IMR-90 (cell line): Measurements from ENCODE around the gene TNKS1BP1. TPM values are rescaled to one million over a fixed set of nuclear protein-coding genes. Genes with fewer than 3 reads are reported as not detected.

Experiments
- ATAC-seq: fragments of 200-7000 bp; cut with Tn5 transposase; 2 replicates; pipeline ENCODE4 v1.9.1; 2020; ENCODE audit warnings: low read depth, mild to moderate bottlenecking, moderate library complexity
- BruUV-seq: library from RNA; stranded (reverse); fragments of 400-500 nt; replicated peaks from 2 replicates; lab custom pipeline; 2021; lab: Mats Ljungman, UMichigan
- CTCF ChIA-PET: fragments of 300-600 bp; formaldehyde crosslinking; extraction: SDS; loops from one replicate; lab custom pipeline; 2021; ENCODE audit warnings: antibody characterized with exemption; lab: Yijun Ruan, JAX
- POLR2A ChIA-PET: fragments of 300-600 bp; sonication (Branson Sonifier 250); formaldehyde crosslinking; loops from one replicate; lab custom pipeline; 2022; ENCODE audit warnings: antibody characterized with exemption; ENCODE audit not compliant: unreplicated experiment; lab: Charles Lee
- DNase-seq: peaks from one replicate; pipeline ENCODE4 v3.0.0; 2013
- H2AFZ ChIP-seq: replicated peaks from 2 replicates; pipeline ENCODE3; 2013; ENCODE audit warnings: low read length, mild to moderate bottlenecking; ENCODE audit not compliant: poor library complexity
- H2AK5ac ChIP-seq: 2 replicates; pipeline ENCODE4 v1.6.1; 2013; ENCODE audit warnings: low read depth, low read length, inconsistent platforms
- H2AK9ac ChIP-seq: replicated peaks from 2 replicates; pipeline ENCODE3; 2013; ENCODE audit warnings: mild to moderate bottlenecking, low read depth, low read length, moderate library complexity; ENCODE audit not compliant: poor library complexity
- H2BK120ac ChIP-seq: 2 replicates; pipeline ENCODE4 v1.6.1; 2013; ENCODE audit warnings: low read depth, low read length, inconsistent platforms
- H2BK15ac ChIP-seq: 3 replicates; pipeline ENCODE4 v1.6.1; 2013; ENCODE audit warnings: low read depth, low read length, inconsistent platforms
- H2BK20ac ChIP-seq: 2 replicates; pipeline ENCODE4 v1.6.1; 2013; ENCODE audit warnings: low read depth, mild to moderate bottlenecking, inconsistent platforms, low read length, moderate library complexity
- H2BK5ac ChIP-seq: 2 replicates; pipeline ENCODE4 v1.6.1; 2013; ENCODE audit warnings: mild to moderate bottlenecking, low read depth, low read length, inconsistent platforms; ENCODE audit not compliant: poor library complexity, severe bottlenecking
- H3K14ac ChIP-seq: replicated peaks from 2 replicates; pipeline ENCODE4 v1.6.1; 2013; ENCODE audit warnings: low read depth, low read length, inconsistent platforms
- H3K18ac ChIP-seq: 2 replicates; pipeline ENCODE4 v1.6.1; 2013; ENCODE audit warnings: low read depth, low read length, control low read depth
- H3K23ac ChIP-seq: 2 replicates; pipeline ENCODE4 v1.6.1; 2013; ENCODE audit warnings: low read depth, low read length, inconsistent platforms
- H3K27ac ChIP-seq: 2 replicates; pipeline ENCODE4 v1.5.1; 2013; ENCODE audit warnings: mild to moderate bottlenecking, control low read depth, low read length; ENCODE audit not compliant: insufficient read depth
- H3K27me3 ChIP-seq: 2 replicates; pipeline ENCODE4 v1.6.1; 2013; ENCODE audit warnings: low read length; ENCODE audit not compliant: control insufficient read depth, insufficient read depth
- H3K36me3 ChIP-seq: 2 replicates; pipeline ENCODE4 v1.6.1; 2013; ENCODE audit warnings: low read length, mixed read lengths; ENCODE audit not compliant: control insufficient read depth, insufficient read depth
- H3K4ac ChIP-seq: 2 replicates; pipeline ENCODE4 v1.6.1; 2013; ENCODE audit warnings: low read depth, low read length, inconsistent platforms
- H3K4me1 ChIP-seq: 2 replicates; pipeline ENCODE4 v1.6.1; 2013; ENCODE audit warnings: low read length, mixed read lengths; ENCODE audit not compliant: control insufficient read depth, insufficient read depth
- H3K4me2 ChIP-seq: 2 replicates; pipeline ENCODE4 v1.6.1; 2013; ENCODE audit warnings: low read depth, mild to moderate bottlenecking, control low read depth, low read length, moderate library complexity
- H3K4me3 ChIP-seq: 2 replicates; pipeline ENCODE4 v1.5.1; 2013; ENCODE audit warnings: low read depth, mild to moderate bottlenecking, control low read depth, low read length, moderate library complexity; ENCODE audit not compliant: insufficient read depth
- H3K56ac ChIP-seq: 2 replicates; pipeline ENCODE4 v1.6.1; 2013; ENCODE audit warnings: low read length, inconsistent platforms; ENCODE audit not compliant: insufficient read depth; ENCODE audit errors: extremely low read depth
- H3K79me1 ChIP-seq, 2 experiments: 2 replicates each; pipeline ENCODE4 v1.6.1; 2013; ENCODE audit warnings: low read length in 2 of 2, inconsistent platforms in 1 of 2, low read depth in 1 of 2
- H3K9ac ChIP-seq: 2 replicates; pipeline ENCODE4 v1.6.1; 2013; ENCODE audit warnings: low read depth, low read length, control low read depth
- H3K9me1 ChIP-seq: 2 replicates; pipeline ENCODE4 v1.6.1; 2013; ENCODE audit warnings: low read length, inconsistent platforms; ENCODE audit not compliant: insufficient read depth
- H3K9me3 ChIP-seq: 2 replicates; pipeline ENCODE4 v1.6.1; 2013; ENCODE audit warnings: low read length; ENCODE audit not compliant: control insufficient read depth, insufficient read depth
- H4K20me1 ChIP-seq: 2 replicates; pipeline ENCODE4 v1.6.1; 2013; ENCODE audit warnings: low read length, inconsistent platforms; ENCODE audit not compliant: insufficient read depth
- H4K5ac ChIP-seq: 2 replicates; pipeline ENCODE4 v1.6.1; 2013; ENCODE audit warnings: mild to moderate bottlenecking, low read depth, low read length, control low read depth
- H4K8ac ChIP-seq, 2 experiments: 2 replicates each; pipeline ENCODE4 v1.6.1; 2013; ENCODE audit warnings: low read depth in 2 of 2, low read length in 2 of 2, control low read depth in 1 of 2, inconsistent platforms in 1 of 2
- H4K91ac ChIP-seq: 2 replicates; pipeline ENCODE4 v1.6.1; 2013; ENCODE audit warnings: low read depth, low read length, inconsistent platforms; ENCODE audit not compliant: insufficient read depth
- BHLHE40 ChIP-seq: fragments of 150-350 bp; IDR thresholded peaks from 2 replicates; pipeline ENCODE4 v1.6.1; 2016; ENCODE audit warnings: mild to moderate bottlenecking, low read depth, low read length
- CEBPB ChIP-seq: IDR thresholded peaks from 2 replicates; pipeline ENCODE4 v1.6.1; 2012; ENCODE audit warnings: low read depth, low read length, improper control_type of control experiment
- FOS ChIP-seq: fragments of 150-350 bp; IDR thresholded peaks from 2 replicates; pipeline ENCODE4 v1.6.1; 2016; ENCODE audit warnings: low read depth, low read length
- MAFK ChIP-seq: IDR thresholded peaks from 2 replicates; pipeline ENCODE4 v1.6.1; 2012; ENCODE audit warnings: low read depth, low read length, improper control_type of control experiment
- MAZ ChIP-seq: IDR thresholded peaks from 2 replicates; pipeline ENCODE4 v1.6.1; 2012; ENCODE audit warnings: low read depth, mild to moderate bottlenecking, low read length, improper control_type of control experiment, moderate library complexity, borderline replicate concordance
- MXI1 ChIP-seq: IDR thresholded peaks from 2 replicates; pipeline ENCODE4 v1.6.1; 2012; ENCODE audit warnings: low read depth, mild to moderate bottlenecking, low read length, moderate library complexity, borderline replicate concordance
- NFE2L2 ChIP-seq: fragments of 150-350 bp; IDR thresholded peaks from 2 replicates; pipeline ENCODE4 v1.6.1; 2016; ENCODE audit warnings: low read depth, mild to moderate bottlenecking, low read length
- RAD21 ChIP-seq: IDR thresholded peaks from 2 replicates; pipeline ENCODE4 v1.6.1; 2012; ENCODE audit warnings: low read length, improper control_type of control experiment
- RCOR1 ChIP-seq: IDR thresholded peaks from 2 replicates; pipeline ENCODE4 v1.6.1; 2012; ENCODE audit warnings: mild to moderate bottlenecking, low read length, improper control_type of control experiment; ENCODE audit not compliant: insufficient replicate concordance
- RFX5 ChIP-seq: IDR thresholded peaks from 2 replicates; pipeline ENCODE4 v1.8.0; 2012; ENCODE audit warnings: low read depth, mild to moderate bottlenecking, low read length, moderate library complexity
- SMC3 ChIP-seq: fragments of 150-350 bp; IDR thresholded peaks from 2 replicates; pipeline ENCODE4 v1.6.1; 2016; ENCODE audit warnings: low read depth, mild to moderate bottlenecking, antibody characterized with exemption, low read length, moderate library complexity
- WGBS, 2 experiments: methylation state at CpG; one replicate each; pipeline versions ENCODE4 v1.1.5 to v1.1.7; 2013; ENCODE audit warnings: missing lambda C conversion rate in 2 of 2; ENCODE audit not compliant: insufficient read length in 1 of 2; ENCODE audit errors: extremely low coverage in 2 of 2; 5-methylcytosine and 5-hydroxymethylcytosine counted together
- dilution Hi-C: fragments of 300-500 bp; cut with HindIII; formaldehyde crosslinking; loops from one replicate; pipeline ENCODE4 v1.14.3; 2018; ENCODE audit warnings: low sequenced_read_pairs; ENCODE audit not compliant: unreplicated experiment
- in situ Hi-C: fragments of 300-500 bp; cut with MboI; formaldehyde crosslinking; loops from 3 replicates; pipeline ENCODE4 v1.14.3; 2019; ENCODE audit warnings: low sequenced_read_pairs, inconsistent platforms, mixed read lengths
- intact Hi-C: fragments of 100-400 bp; cut with micrococcal nuclease; formaldehyde crosslinking; loops from 2 replicates; pipeline ENCODE4 v1.10.0; 2022
- polyA plus RNA-seq, 3 experiments: library from polyadenylated mRNA; depleted of rRNA; stranded (reverse); fragments of >200 nt; gene quantifications; 2 replicates each; pipeline ENCODE4 v1.2.3, GENCODE V29; 2012; ENCODE audit warnings: low replicate concordance in 1 of 3
- total RNA-seq: library from RNA; depleted of rRNA; stranded (reverse); fragments of >200 nt; gene quantifications from 2 replicates; pipeline ENCODE4 v1.2.3, GENCODE V29; 2012
- TF ChIP-seq, protein P1 (sequence below): fragments of 150-350 bp; IDR thresholded peaks from 2 replicates; pipeline ENCODE4 v1.6.1; 2017; ENCODE audit warnings: mild to moderate bottlenecking, antibody characterized with exemption, low read length, low read depth
- TF ChIP-seq, protein P2 (sequence below): fragments of 150-350 bp; IDR thresholded peaks from 2 replicates; pipeline ENCODE4 v1.6.1; 2016; ENCODE audit warnings: low read depth, mild to moderate bottlenecking, low read length, moderate library complexity, borderline replicate concordance

TNKS1BP1 gene
- total and polyA plus RNA-seq, 2 of the 4 experiments (the other 2 are of a cell fraction) = 31.7 to 71.4 TPM

DNA sequence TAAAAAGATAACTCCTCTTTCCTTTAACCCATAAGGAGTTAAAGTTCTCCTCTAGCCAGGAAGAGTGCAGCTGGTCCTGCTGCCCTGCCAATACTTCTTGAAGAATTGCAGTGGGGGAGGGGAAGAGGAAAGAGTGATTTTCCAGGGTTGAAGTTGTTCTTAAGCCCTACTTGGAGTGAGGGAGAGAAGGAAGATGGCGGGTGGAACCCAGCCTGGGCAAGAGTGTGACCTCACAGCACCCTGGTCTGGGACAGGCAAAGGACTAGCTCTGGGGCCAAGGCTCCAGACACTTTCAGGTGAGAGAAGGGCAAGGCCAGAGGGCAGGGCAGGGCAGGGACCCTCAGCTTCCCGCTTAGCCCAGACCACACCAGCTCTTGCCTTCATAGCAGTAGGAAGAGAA lies 6.6 kb downstream of the TNKS1BP1 start:
- H4K91ac ChIP-seq = no peak overlapping the region
- dilution Hi-C loops (no loop called here), intact Hi-C loops (no loop called here), in situ Hi-C loops (no loop called here)
- peaks cover 67% of the 10 kb centered on the region for H3K36me3 ChIP-seq
- H2BK120ac ChIP-seq = no peak overlapping the region
- H3K4ac ChIP-seq = no peak overlapping the region
- H3K23ac ChIP-seq = 0 out of 2 replicates have a peak overlapping the region, but pooled peaks have one; percentile 8
- H3K79me1 ChIP-seq = peaks cover 33 to 85% of the 10 kb centered on the region in 2 experiments
- no peaks in the 10 kb centered on the region for H3K27me3 ChIP-seq
- no peak overlapping the region for H2BK20ac ChIP-seq
- H2AK9ac ChIP-seq = peak overlapping the region; percentile 60
- H2BK5ac ChIP-seq = no peak overlapping the region
- DNase-seq (peak; percentile 21), ATAC-seq (no peak)
- H4K5ac ChIP-seq = no peak overlapping the region; the same call in 1 of the 2 replicates
- H3K4me1 ChIP-seq = peaks cover 30% of the 10 kb centered on the region
- no peak overlapping the region for H3K9ac ChIP-seq
- no CpG with 5 or more reads among the region's 2 CpGs for WGBS, 2 experiments
- no peak overlapping the region for H3K4me3 ChIP-seq
- H3K14ac ChIP-seq = no peak overlapping the region
- POLR2A ChIA-PET = interaction anchor here (0.7 kb wide), 1 partner anchor 1826 kb away, joined by 12 read pairs; no protein-coding TSS in a partner anchor
- TF ChIP-seq RCOR1 (no peak), MAFK (no peak), RFX5 (no peak), NFE2L2 (no peak), CEBPB (no peak), FOS (no peak), MXI1 (no peak), MAZ (no peak), BHLHE40 (no peak), RAD21 (no peak), SMC3 (no peak)
- TF ChIP-seq, protein P1, sequence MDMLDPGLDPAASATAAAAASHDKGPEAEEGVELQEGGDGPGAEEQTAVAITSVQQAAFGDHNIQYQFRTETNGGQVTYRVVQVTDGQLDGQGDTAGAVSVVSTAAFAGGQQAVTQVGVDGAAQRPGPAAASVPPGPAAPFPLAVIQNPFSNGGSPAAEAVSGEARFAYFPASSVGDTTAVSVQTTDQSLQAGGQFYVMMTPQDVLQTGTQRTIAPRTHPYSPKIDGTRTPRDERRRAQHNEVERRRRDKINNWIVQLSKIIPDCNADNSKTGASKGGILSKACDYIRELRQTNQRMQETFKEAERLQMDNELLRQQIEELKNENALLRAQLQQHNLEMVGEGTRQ = no peak
- TF ChIP-seq, protein P2, sequence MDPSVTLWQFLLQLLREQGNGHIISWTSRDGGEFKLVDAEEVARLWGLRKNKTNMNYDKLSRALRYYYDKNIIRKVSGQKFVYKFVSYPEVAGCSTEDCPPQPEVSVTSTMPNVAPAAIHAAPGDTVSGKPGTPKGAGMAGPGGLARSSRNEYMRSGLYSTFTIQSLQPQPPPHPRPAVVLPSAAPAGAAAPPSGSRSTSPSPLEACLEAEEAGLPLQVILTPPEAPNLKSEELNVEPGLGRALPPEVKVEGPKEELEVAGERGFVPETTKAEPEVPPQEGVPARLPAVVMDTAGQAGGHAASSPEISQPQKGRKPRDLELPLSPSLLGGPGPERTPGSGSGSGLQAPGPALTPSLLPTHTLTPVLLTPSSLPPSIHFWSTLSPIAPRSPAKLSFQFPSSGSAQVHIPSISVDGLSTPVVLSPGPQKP = no peak
- BruUV-seq = no TSS peak
- no peak overlapping the region; the same call in 1 of the 2 replicates for H3K18ac ChIP-seq
- H4K20me1 ChIP-seq = peaks cover 81% of the 10 kb centered on the region
- CTCF ChIA-PET = no interaction called here
- no peak overlapping the region; the same call in 1 of the 2 replicates for H3K4me2 ChIP-seq
- no peak overlapping the region for H4K8ac ChIP-seq
- H2AK5ac ChIP-seq = no peak overlapping the region
- H3K9me1 ChIP-seq = peaks cover 48% of the 10 kb centered on the region
- H2BK15ac ChIP-seq = no peak overlapping the region
- H3K56ac ChIP-seq = no peak overlapping the region
- H3K27ac ChIP-seq = peak overlapping the region; percentile 14; the same call in 1 of the 2 replicates
- H2AFZ ChIP-seq = no peak overlapping the region
- no peaks in the 10 kb centered on the region for H3K9me3 ChIP-seq
